Natural killer cell treated with Interleukin-12 subunit alpha and Interleukin-12 subunit beta and Interleukin-15 and Interleukin-18, amount 100 ng/mL, for 72 hours (primary cell): ENCODE data around the gene LPAR1. TPM values are rescaled to one million over a fixed set of nuclear protein-coding genes. Genes with fewer than 3 reads are reported as not detected.
"Not testable (repeated sequence)": the region's sequence is repeated elsewhere in the genome, so short reads cannot be mapped to it uniquely, and the experiment has no call there.

Experiments used
- ATAC-seq, 2 donors: fragments of 150-1000 bp; cut with Tn5 transposase in 1 of 2; sonication (Bioruptor Pico), chemical (Tn5 transposase) in 1 of 2; 2 replicates each; pipeline ENCODE4 v1.10.0; 2021
- DNase-seq: peaks from one replicate; pipeline ENCODE4 v3.0.0; 2022; ENCODE audit warnings: low spot score
- H3K27ac Mint-ChIP-seq, 2 donors: 1 replicate in 1 of 2; 2 replicates in 1 of 2; pipeline ENCODE4 v1.8.0; 2022; ENCODE audit warnings: mixed read lengths in 2 of 2, mild to moderate bottlenecking in 1 of 2, moderate library complexity in 1 of 2
- H3K27me3 Mint-ChIP-seq, 2 donors: 1 replicate in 1 of 2; 2 replicates in 1 of 2; pipeline ENCODE4 v1.8.0; 2022; ENCODE audit warnings: mixed read lengths in 2 of 2
- H3K36me3 Mint-ChIP-seq: one replicate; pipeline ENCODE4 v1.8.0; 2022; ENCODE audit warnings: mixed read lengths
- H3K4me1 Mint-ChIP-seq, 2 donors: 1 replicate in 1 of 2; 2 replicates in 1 of 2; pipeline ENCODE4 v1.8.0; 2022; ENCODE audit warnings: low read depth in 2 of 2, mixed read lengths in 2 of 2, mild to moderate bottlenecking in 1 of 2
- H3K4me3 Mint-ChIP-seq: one replicate; pipeline ENCODE4 v1.8.0; 2022; ENCODE audit warnings: mixed read lengths
- H3K9me3 Mint-ChIP-seq: 2 replicates; pipeline ENCODE4 v1.8.0; 2022; ENCODE audit warnings: mixed read lengths
- total RNA-seq, 2 donors: library from RNA; stranded (reverse); gene quantifications; one replicate each; pipeline ENCODE4 v1.2.3, GENCODE V29; 2022

The LPAR1 gene
- total RNA-seq, 2 donors from 2014 or later = 0.21 TPM; not detected in 1

- peaks cover 0 to 8% of the 10 kb centered on the region in 2 donors for H3K27me3 Mint-ChIP-seq
- DNase-seq = no peak
- no peak overlapping the region for H3K4me3 Mint-ChIP-seq
- H3K9me3 Mint-ChIP-seq = peaks cover 6% of the 10 kb centered on the region
- H3K36me3 Mint-ChIP-seq = no peaks in the 10 kb centered on the region
- H3K27ac Mint-ChIP-seq = no peak overlapping the region
- ATAC-seq = no peak
- no peaks in the 10 kb centered on the region for H3K4me1 Mint-ChIP-seq
These were observed 18.3 kb upstream of the LPAR1 start for GRCh38 chr9:111056538-111056937.

DNA sequence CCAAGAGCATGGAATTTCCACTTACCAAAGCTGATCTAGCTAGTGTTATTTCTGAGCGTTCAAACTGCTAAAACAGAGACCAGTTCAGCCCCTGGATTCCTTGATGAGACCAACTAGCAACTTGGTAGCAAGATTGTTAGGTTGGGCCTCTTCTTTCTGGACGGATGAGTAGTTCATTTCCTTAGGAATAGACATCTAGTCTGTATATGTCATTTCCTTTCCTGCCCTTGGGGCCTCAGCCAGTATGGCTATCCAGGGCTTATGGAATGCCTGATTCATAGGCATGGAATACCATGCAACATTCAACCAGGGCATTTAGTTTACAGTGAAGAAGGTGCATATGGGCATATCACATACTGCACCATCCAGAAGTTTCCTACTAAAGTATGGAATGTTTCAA is 14.5 kb upstream of the LPAR1 start:
- DNase-seq (no peak), ATAC-seq (no peak)
- Mint-ChIP-seq H3K36me3 (no peaks in the 10 kb centered on the region), H3K9me3 (no peaks in the 10 kb centered on the region), H3K4me1 (no peaks in the 10 kb centered on the region), H3K27ac (no peak overlapping the region), H3K27me3 (no peaks in the 10 kb centered on the region), H3K4me3 (no peak overlapping the region)

GRCh38 chr9:111051400-111051799 is 13.1 kb upstream of the LPAR1 start:
- Mint-ChIP-seq H3K4me1 (no peaks in the 10 kb centered on the region), H3K9me3 (no peaks in the 10 kb centered on the region), H3K27me3 (no peaks in the 10 kb centered on the region), H3K36me3 (no peaks in the 10 kb centered on the region), H3K4me3 (no peak overlapping the region), H3K27ac (no peak overlapping the region)
- ATAC-seq (no peak), DNase-seq (no peak)

GRCh38 chr9:111050819-111051218 is 12.5 kb upstream of the LPAR1 start:
- Mint-ChIP-seq H3K9me3 (no peaks in the 10 kb centered on the region), H3K27me3 (no peaks in the 10 kb centered on the region), H3K4me1 (no peaks in the 10 kb centered on the region), H3K27ac (no peak overlapping the region), H3K4me3 (no peak overlapping the region), H3K36me3 (no peaks in the 10 kb centered on the region)
- no peak for ATAC-seq
- no peak for DNase-seq

DNA sequence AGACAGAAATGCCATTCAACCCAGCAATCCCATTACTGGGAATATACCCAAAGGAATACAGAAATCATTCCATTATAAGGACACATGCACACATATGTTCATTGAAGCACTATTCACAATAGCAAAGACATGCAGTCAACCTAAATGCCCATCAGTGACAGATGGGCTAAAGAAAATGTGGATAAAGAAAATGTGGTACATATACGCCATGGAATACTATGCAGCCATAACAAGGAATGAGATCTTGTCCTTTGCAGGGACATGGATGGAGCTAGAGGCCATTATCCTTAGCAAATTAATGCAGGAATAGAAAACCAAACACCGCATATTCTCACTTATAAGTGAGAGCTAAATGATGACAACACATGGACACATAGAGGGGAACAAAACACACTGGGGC is 9.0 kb upstream of the LPAR1 start:
- DNase-seq, H3K9me3 Mint-ChIP-seq, ATAC-seq, H3K36me3 Mint-ChIP-seq, H3K4me3 Mint-ChIP-seq, H3K27me3 Mint-ChIP-seq, H3K4me1 Mint-ChIP-seq, H3K27ac Mint-ChIP-seq: not testable (repeated sequence)

GRCh38 chr9:111041902-111042301 is 3.6 kb upstream of the LPAR1 start:
- Mint-ChIP-seq H3K27ac (no peak overlapping the region), H3K9me3 (no peaks in the 10 kb centered on the region), H3K36me3 (peaks cover 5% of the 10 kb centered on the region), H3K4me1 (peaks cover 0 to 12% of the 10 kb centered on the region in 2 donors), H3K4me3 (no peak overlapping the region), H3K27me3 (peaks cover 16 to 23% of the 10 kb centered on the region in 2 donors)
- DNase-seq = no peak
- ATAC-seq = no peak

DNA sequence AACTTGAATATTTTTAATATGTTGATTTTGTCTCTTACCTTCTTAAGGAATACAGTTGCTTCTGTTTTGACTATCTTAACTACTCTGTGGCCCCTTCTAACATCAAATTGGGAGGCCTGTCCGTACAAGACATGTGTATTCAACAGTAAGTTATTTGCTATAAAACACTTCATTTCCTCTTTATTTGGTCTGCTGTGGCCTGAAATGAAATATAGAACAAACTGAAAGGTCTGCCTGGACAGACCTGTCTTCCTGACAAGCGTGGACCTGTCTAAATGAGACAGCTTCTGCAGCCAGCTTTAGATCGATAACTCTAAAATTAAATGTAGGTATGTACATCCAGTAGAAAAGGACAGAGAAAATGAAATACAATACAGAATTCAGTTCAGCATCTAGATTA is 2.2 kb upstream of the LPAR1 start:
- Mint-ChIP-seq H3K4me3 (no peak overlapping the region), H3K9me3 (no peaks in the 10 kb centered on the region), H3K4me1 (peaks cover 0 to 12% of the 10 kb centered on the region in 2 donors), H3K27me3 (peaks cover 26 to 36% of the 10 kb centered on the region in 2 donors), H3K27ac (no peak overlapping the region), H3K36me3 (peaks cover 7% of the 10 kb centered on the region)
- no peak for ATAC-seq
- DNase-seq = no peak

DNA sequence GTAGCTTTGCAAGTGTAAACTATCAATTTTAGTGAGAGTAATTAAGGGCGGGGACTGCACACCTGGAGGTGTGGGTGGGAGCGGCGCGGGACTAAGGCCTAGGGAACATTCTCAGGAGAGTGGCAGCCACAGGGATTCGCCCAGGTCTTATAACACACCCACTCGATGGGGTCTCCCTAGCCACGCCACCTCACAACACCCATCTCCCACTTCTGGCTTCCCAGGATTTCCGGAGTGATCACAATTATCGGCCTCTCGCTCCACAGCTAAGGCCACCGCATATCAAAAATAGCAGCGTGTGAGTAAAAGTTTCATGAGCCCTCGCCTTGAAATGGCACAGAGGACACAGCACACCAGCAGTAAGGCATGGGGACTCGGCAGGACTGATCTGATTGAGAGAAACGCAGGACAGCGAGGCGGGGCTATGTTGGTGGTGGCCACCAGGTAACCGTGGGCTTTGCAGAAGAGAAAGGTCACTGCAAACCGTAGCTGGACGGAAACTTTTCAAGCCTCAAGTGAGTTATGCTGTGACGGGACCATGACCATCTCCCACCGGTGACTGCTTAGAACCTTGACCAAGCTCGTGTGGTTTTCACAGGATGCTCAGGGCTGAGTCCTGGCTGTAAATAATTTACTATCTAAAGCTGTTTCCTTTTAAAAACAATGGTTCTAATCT is 1.1 kb upstream of the LPAR1 start:
- ATAC-seq = peak in 1 of 2 donors; percentile 50
- H3K27ac Mint-ChIP-seq = peak overlapping the region in 1 of 2 donors; percentile 27

DNA sequence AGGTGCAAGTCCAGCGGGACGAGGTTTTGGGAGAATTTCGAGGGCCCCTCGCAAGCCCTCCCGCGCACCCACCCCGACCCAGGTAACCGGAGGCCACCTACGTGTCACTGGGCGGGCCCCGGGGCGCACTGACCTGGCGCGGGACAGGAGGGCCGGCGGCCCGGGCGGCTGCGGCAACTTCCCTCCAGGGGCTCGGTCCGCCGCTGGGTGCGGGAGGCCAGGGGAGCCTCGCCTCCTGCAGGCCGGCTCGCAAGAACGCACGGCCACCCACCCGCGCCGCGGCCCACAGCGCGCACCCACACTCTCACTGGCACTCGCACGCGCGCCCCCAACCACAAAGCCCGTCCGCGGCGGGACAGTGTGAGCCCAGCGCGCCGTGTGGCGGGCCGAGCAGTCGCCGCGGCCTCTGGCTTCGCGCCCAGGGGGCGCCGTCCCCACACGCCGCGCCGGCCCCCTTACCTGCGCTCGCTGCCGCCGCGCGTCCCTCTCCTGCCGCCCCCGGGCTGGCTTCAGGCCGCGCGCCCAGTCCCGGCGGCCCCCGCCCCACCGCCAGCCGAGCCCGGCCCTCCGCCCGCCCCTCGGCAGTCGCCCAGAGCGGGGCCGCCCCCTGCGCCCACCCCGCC is 451 bp downstream of the LPAR1 start:
- Mint-ChIP-seq H3K36me3 (peaks cover 7% of the 10 kb centered on the region), H3K27me3 (peaks cover 34 to 54% of the 10 kb centered on the region in 2 donors)
- peak; percentile 56 to 70 for ATAC-seq

More for the DNA sequence above, 1.1 kb upstream of the LPAR1 start:
- no peak for DNase-seq
- H3K27me3 Mint-ChIP-seq = peaks cover 34 to 47% of the 10 kb centered on the region in 2 donors
- peaks cover 0 to 12% of the 10 kb centered on the region in 2 donors for H3K4me1 Mint-ChIP-seq
- no peaks in the 10 kb centered on the region for H3K9me3 Mint-ChIP-seq
- peaks cover 7% of the 10 kb centered on the region for H3K36me3 Mint-ChIP-seq
- H3K4me3 Mint-ChIP-seq = peak overlapping the region; percentile 58

DNA sequence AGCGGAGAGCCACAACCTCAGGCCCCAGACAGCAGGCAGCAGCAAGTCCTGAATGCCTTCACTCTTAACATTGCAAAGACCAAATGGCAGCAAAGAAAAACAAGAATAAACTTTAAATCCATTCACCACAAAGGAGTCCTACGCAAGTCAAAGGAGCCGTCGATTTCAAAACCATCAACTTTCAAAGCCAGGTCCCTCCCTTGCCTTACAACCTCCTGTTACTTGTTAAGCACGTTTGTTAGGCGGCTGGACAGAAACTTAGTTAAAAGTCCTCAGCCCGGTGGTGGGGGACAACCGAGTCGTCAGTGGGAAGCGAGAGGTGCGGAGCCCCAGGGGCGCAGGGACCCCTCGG is 938 bp downstream of the LPAR1 start:
- Mint-ChIP-seq H3K27ac (no peak overlapping the region), H3K4me1 (peaks cover 0 to 12% of the 10 kb centered on the region in 2 donors), H3K27me3 (peaks cover 34 to 54% of the 10 kb centered on the region in 2 donors), H3K4me3 (peak overlapping the region; percentile 47), H3K36me3 (peaks cover 7% of the 10 kb centered on the region), H3K9me3 (no peaks in the 10 kb centered on the region)
- ATAC-seq (no peak), DNase-seq (no peak)

More for the DNA sequence above, 451 bp downstream of the LPAR1 start:
- H3K9me3 Mint-ChIP-seq = no peaks in the 10 kb centered on the region
- no peak overlapping the region for H3K27ac Mint-ChIP-seq
- no peak overlapping the region for H3K4me3 Mint-ChIP-seq
- DNase-seq = no peak
- peaks cover 0 to 12% of the 10 kb centered on the region in 2 donors for H3K4me1 Mint-ChIP-seq

DNA sequence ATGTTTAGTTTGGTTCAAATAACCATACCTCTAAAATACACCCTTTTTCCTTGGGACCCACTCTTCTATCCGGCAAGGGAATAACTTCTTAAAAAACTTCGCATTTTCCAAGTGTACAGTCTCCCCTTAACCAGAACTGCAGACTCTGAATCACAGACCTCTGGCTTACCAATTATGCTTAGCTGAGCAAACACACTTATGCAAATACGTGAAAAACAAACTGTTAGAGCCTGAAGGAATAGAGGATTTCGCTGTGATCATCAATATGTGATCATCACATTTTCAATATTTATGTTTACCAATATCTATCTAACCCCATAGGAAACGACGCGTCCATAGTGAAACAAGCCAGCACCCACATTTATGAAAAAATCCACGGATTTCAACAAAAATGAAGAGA is 1.3 kb downstream of the LPAR1 start:
- no peak for ATAC-seq
- H3K36me3 Mint-ChIP-seq = peaks cover 7% of the 10 kb centered on the region
- peaks cover 0 to 12% of the 10 kb centered on the region in 2 donors for H3K4me1 Mint-ChIP-seq
- peak overlapping the region; percentile 47 for H3K4me3 Mint-ChIP-seq
- H3K27me3 Mint-ChIP-seq = peaks cover 34 to 54% of the 10 kb centered on the region in 2 donors
- no peak for DNase-seq
- no peaks in the 10 kb centered on the region for H3K9me3 Mint-ChIP-seq
- H3K27ac Mint-ChIP-seq = no peak overlapping the region

GRCh38 chr9:111036429-111036789 is 1.9 kb downstream of the LPAR1 start:
- Mint-ChIP-seq H3K9me3 (no peaks in the 10 kb centered on the region), H3K4me3 (no peak overlapping the region), H3K36me3 (peaks cover 7% of the 10 kb centered on the region), H3K4me1 (peaks cover 0 to 12% of the 10 kb centered on the region in 2 donors), H3K27me3 (peaks cover 34 to 54% of the 10 kb centered on the region in 2 donors), H3K27ac (no peak overlapping the region)
- DNase-seq (no peak), ATAC-seq (no peak)

- Mint-ChIP-seq H3K36me3 (peaks cover 7% of the 10 kb centered on the region), H3K9me3 (no peaks in the 10 kb centered on the region), H3K4me1 (peaks cover 0 to 12% of the 10 kb centered on the region in 2 donors), H3K4me3 (no peak overlapping the region), H3K27me3 (peaks cover 34 to 54% of the 10 kb centered on the region in 2 donors), H3K27ac (no peak overlapping the region)
- DNase-seq = no peak
- ATAC-seq = no peak
These were observed 2.5 kb downstream of the LPAR1 start for GRCh38 chr9:111035543-111036428.
